ENCODE results near the gene TJP1. TPM values are rescaled to one million over a fixed set of nuclear protein-coding genes. Genes with fewer than 3 reads are reported as not detected.

Gene TJP1
- total RNA-seq, 1 donor from 2014 or later = 148 TPM

DNA sequence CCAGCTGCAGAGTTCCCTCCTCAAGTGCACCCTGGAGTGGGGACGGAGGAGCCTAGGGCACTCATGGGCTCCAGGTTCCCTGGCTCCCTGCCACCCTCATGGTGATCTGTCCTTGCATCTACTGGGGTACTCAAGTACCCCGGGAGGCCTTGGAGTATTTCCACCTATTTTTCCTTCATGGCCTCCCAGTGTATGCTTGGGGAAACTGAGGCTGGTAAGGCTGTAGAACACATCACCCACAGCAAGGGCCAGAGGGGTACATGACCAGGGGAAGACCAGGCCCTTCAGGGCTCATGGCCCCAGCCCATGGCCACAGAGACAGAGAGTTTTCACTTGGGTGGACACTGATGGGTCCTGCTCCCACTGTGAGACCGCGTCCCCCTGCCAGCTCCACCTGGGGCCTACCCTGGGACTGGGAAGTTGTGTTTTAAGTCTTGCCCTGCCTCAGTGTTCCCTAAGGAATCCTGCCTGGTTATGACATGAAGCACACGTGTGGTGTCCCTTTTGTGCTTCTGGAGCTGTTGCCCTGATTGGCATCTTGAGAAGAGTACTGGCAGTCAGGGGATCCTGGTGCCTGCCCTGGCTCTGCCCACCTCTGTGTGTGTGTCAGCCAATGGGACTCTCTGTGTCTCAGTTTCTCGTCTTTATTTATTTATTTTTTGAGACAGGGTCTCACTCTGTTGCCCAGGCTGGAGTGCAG lies 132.8 kb downstream of the TJP1 start:
- H3K4me3 ChIP-seq (ENCODE audit: low read depth, low read length) = no peak overlapping the region
- peaks cover 1% of the 10 kb centered on the region for H3K36me3 ChIP-seq (ENCODE audit: control insufficient read depth, insufficient read depth, low read length)
- DNase-seq (ENCODE audit: low read depth) = no peak
- no peaks in the 10 kb centered on the region for H3K27me3 ChIP-seq (ENCODE audit: control insufficient read depth, insufficient read depth, low read length)
- TF ChIP-seq, protein P1, sequence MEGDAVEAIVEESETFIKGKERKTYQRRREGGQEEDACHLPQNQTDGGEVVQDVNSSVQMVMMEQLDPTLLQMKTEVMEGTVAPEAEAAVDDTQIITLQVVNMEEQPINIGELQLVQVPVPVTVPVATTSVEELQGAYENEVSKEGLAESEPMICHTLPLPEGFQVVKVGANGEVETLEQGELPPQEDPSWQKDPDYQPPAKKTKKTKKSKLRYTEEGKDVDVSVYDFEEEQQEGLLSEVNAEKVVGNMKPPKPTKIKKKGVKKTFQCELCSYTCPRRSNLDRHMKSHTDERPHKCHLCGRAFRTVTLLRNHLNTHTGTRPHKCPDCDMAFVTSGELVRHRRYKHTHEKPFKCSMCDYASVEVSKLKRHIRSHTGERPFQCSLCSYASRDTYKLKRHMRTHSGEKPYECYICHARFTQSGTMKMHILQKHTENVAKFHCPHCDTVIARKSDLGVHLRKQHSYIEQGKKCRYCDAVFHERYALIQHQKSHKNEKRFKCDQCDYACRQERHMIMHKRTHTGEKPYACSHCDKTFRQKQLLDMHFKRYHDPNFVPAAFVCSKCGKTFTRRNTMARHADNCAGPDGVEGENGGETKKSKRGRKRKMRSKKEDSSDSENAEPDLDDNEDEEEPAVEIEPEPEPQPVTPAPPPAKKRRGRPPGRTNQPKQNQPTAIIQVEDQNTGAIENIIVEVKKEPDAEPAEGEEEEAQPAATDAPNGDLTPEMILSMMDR (IDR thresholded peaks at IDR 0.05; ENCODE audit: insufficient read depth, low read length, poor library complexity, severe bottlenecking) = no peak

DNA sequence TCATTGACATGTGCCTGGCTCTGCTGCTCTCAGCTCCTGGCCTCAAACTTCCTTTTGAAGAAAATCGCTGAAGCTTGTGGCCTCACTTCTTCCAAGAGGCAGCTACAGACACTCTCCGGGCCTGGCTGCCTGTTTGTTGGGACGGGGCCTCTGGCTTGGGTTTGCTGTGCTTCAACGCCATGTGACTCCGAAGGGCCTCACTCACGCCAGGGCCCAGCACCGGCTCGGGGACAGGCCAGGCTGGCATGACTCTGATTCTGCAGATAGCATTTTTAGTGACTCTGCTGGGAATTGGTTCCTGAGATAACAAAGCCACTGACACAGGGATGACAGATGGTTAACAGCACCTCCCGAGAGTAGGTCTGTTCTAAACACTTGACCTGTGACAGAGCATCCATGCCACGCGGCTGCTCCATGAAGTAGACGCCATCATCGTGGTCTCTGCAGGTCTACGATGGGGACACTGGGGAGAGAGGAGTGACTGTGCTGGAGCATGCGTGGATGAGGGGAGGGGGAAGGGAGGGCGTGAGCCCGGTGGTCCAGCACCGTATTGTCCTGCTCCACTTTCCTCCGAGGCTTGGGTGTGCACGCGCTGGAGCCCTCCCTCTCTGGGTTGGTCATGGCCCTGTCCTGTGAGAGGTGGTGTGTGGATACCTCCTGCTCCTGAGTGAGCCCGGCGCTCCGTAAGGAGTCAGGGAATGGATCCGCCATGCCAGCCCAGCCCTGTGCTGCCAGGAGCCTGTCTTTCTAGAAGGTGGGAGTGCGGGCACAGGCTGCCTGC lies 133.6 kb downstream of the TJP1 start:
- no peak for DNase-seq (ENCODE audit: low read depth)
- TF ChIP-seq, protein P1 (IDR thresholded peaks at IDR 0.05; ENCODE audit: insufficient read depth, low read length, poor library complexity, severe bottlenecking) = no peak
- no peak overlapping the region for H3K4me3 ChIP-seq (ENCODE audit: low read depth, low read length)

DNA sequence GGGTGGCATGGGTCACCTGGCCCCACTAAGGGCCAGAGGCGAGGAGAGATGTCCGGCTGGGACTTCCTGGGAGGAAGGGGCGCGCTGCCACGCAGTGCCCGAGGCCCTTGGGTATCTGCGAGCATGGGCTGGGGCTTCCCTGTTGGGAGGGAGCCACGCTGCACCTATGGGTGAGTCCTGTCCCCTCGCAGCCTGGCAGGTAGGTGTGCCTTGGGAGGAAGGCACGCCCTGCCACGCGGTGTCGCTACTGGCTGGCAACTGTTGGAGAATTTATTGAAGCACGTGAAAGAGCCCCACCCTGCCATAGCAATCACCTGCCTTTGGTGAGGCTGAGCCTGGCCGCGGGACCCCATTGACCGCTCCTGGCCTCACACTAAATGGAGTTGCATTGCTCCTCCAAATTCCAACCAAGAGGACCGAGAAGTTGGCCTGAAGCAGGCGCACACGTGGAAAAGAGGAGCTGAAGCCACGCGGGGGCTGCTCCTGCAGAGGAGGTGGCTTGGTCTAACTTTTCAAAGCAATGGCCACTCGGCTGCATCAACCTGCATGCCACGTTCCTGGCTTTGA lies 134.2 kb downstream of the TJP1 start:
- Histone ChIP-seq H3K27me3 (ENCODE audit: control insufficient read depth, insufficient read depth, low read length) (no peaks in the 10 kb centered on the region), H3K36me3 (ENCODE audit: control insufficient read depth, insufficient read depth, low read length) (peaks cover 1% of the 10 kb centered on the region), H3K4me3 (ENCODE audit: low read depth, low read length) (no peak overlapping the region)
- TF ChIP-seq, protein P1 (IDR thresholded peaks at IDR 0.05; ENCODE audit: insufficient read depth, low read length, poor library complexity, severe bottlenecking) = no peak
- no peak for DNase-seq (ENCODE audit: low read depth)

More for the DNA sequence above, 133.6 kb downstream of the TJP1 start:
- peaks cover 1% of the 10 kb centered on the region for H3K36me3 ChIP-seq (ENCODE audit: control insufficient read depth, insufficient read depth, low read length)
- no peaks in the 10 kb centered on the region for H3K27me3 ChIP-seq (ENCODE audit: control insufficient read depth, insufficient read depth, low read length)

DNA sequence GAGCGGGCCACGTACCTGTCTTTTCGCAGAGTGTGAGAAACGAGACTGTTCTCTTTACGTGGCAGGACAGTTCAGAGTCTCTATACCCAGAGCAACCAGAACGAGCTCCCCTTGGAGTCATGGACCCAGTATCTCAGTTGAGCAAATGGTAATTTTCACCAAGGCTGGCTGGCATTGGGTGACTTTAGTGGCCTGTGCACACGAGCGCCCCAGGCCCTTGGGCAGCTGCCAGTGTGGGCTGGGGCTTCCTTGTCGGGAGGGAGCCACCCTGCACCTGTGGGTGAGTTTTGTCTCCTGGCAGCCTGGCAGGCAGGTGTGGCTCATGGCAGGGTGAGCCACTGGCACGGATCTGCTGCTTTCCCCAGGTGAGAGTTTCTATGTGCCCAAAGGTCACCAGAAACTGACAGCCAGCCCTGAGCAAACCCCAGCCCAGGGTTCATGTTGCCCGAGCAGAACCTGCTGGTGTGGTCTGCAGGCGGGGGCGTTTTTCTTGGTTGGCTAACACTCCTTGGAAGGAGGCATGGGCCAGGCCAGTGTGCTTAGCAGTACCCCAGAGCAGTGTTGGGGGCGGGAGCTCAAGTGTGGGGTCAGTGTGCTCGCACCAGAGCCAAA lies 135.0 kb downstream of the TJP1 start:
- Histone ChIP-seq H3K36me3 (ENCODE audit: control insufficient read depth, insufficient read depth, low read length) (peaks cover 1% of the 10 kb centered on the region), H3K4me3 (ENCODE audit: low read depth, low read length) (no peak overlapping the region), H3K27me3 (ENCODE audit: control insufficient read depth, insufficient read depth, low read length) (no peaks in the 10 kb centered on the region)
- TF ChIP-seq, protein P1 (IDR thresholded peaks at IDR 0.05; ENCODE audit: insufficient read depth, low read length, poor library complexity, severe bottlenecking) = no peak
- no peak for DNase-seq (ENCODE audit: low read depth)

DNA sequence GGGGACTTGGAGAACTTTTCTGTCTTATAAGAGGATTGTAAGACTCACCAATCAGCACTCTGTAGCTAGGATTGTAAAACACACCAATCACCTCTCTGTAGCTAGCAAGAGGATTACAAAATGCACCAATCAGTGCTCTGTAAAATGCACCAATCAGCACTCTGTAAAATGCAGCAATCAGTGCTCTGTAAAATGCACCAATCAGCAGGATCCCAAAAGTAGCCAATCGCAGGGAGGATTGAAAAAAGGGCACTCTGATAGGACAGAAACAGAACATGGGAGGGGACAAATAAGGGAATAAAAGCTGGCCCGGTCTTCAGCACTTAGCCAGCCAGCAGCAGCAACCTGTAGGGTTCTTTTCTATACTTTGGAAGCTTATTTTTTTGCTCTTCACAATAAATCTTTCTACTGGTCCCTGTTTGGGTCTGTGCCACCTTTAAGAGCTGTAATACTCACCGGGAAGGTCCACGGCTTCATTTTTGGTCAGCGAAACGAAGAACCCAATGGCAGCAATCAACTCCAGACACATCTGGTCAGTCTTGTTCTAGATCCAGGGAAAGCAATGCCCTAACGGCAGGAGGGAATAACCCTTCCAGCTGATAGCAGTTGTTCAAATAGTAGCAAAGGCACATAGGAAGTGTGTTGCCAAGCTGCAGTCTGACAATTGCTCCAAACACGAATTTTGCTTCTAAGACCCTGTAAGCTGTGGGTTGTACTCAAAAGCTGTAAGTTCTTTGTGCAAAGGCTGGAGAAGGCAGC lies 135.6 kb downstream of the TJP1 start:
- H3K36me3 ChIP-seq (ENCODE audit: control insufficient read depth, insufficient read depth, low read length) = peaks cover 1% of the 10 kb centered on the region
- DNase-seq (ENCODE audit: low read depth) = no peak
- no peak overlapping the region for H3K4me3 ChIP-seq (ENCODE audit: low read depth, low read length)
- H3K27me3 ChIP-seq (ENCODE audit: control insufficient read depth, insufficient read depth, low read length) = no peaks in the 10 kb centered on the region
- TF ChIP-seq, protein P1 (IDR thresholded peaks at IDR 0.05; ENCODE audit: insufficient read depth, low read length, poor library complexity, severe bottlenecking) = no peak

All from kidney epithelial cell (primary cell).